H9 (cell line): ENCODE results near the gene SELENOS. TPM values are rescaled to one million over a fixed set of nuclear protein-coding genes. Genes with fewer than 3 reads are reported as not detected.

Experiments used
- DNase-seq: peaks from one replicate; pipeline ENCODE4 v3.0.0-alpha.2; 2017
- H2AFZ ChIP-seq: one replicate; pipeline ENCODE4 v1.6.1; 2013; ENCODE audit warnings: mild to moderate bottlenecking, low read length, control low read depth, moderate library complexity
- H2AK5ac ChIP-seq: 2 replicates; pipeline ENCODE4 v1.6.1; 2013; ENCODE audit warnings: low read length, control low read depth, mixed read lengths; ENCODE audit not compliant: insufficient read length
- H2BK120ac ChIP-seq: one replicate; pipeline ENCODE4 v1.6.1; 2013; ENCODE audit warnings: low read depth, mild to moderate bottlenecking, low read length, control low read depth, inconsistent platforms; ENCODE audit not compliant: poor library complexity, severe bottlenecking
- H2BK12ac ChIP-seq: 2 replicates; pipeline ENCODE4 v1.6.1; 2013; ENCODE audit warnings: low read length, control low read depth, mixed read lengths, low read depth; ENCODE audit not compliant: insufficient read length
- H2BK15ac ChIP-seq: 2 replicates; pipeline ENCODE4 v1.6.1; 2013; ENCODE audit warnings: low read depth, low read length, control low read depth
- H2BK20ac ChIP-seq: one replicate; pipeline ENCODE4 v1.6.1; 2013; ENCODE audit warnings: low read depth, mild to moderate bottlenecking, low read length, control low read depth, inconsistent platforms; ENCODE audit not compliant: poor library complexity, severe bottlenecking
- H2BK5ac ChIP-seq: 2 replicates; pipeline ENCODE4 v1.6.1; 2013; ENCODE audit warnings: low read length, control low read depth, mixed read lengths; ENCODE audit not compliant: insufficient read length
- H3K14ac ChIP-seq: 2 replicates; pipeline ENCODE4 v1.6.1; 2013; ENCODE audit warnings: low read length, control low read depth; ENCODE audit not compliant: insufficient read depth
- H3K18ac ChIP-seq: 2 replicates; pipeline ENCODE4 v1.6.1; 2013; ENCODE audit warnings: low read depth, mild to moderate bottlenecking, mixed read lengths, low read length, control low read depth; ENCODE audit not compliant: insufficient read length
- H3K23ac ChIP-seq: 2 replicates; pipeline ENCODE4 v1.6.1; 2013; ENCODE audit warnings: low read length, control low read depth, mixed read lengths, low read depth; ENCODE audit not compliant: insufficient read length
- H3K23me2 ChIP-seq: 2 replicates; pipeline ENCODE4 v1.6.1; 2013; ENCODE audit warnings: low read depth, mild to moderate bottlenecking, mixed read lengths, low read length, control low read depth; ENCODE audit not compliant: insufficient read length, poor library complexity, severe bottlenecking
- H3K27ac ChIP-seq: 2 replicates; pipeline ENCODE4 v1.5.1; 2013; ENCODE audit warnings: low read length, control low read depth, mixed read lengths, low read depth; ENCODE audit not compliant: insufficient read length
- H3K27me3 ChIP-seq: 2 replicates; pipeline ENCODE4 v1.6.1; 2013; ENCODE audit warnings: low read length, control low read depth, inconsistent platforms; ENCODE audit not compliant: insufficient read depth
- H3K4ac ChIP-seq: 2 replicates; pipeline ENCODE4 v1.6.1; 2013; ENCODE audit warnings: low read depth, mild to moderate bottlenecking, control low read depth, inconsistent platforms, low read length, moderate library complexity
- H3K4me1 ChIP-seq: 2 replicates; pipeline ENCODE4 v1.6.1; 2013; ENCODE audit warnings: low read length, control low read depth, inconsistent platforms; ENCODE audit not compliant: insufficient read depth
- H3K4me2 ChIP-seq: 2 replicates; pipeline ENCODE4 v1.6.1; 2013; ENCODE audit warnings: low read length, control low read depth, mixed read lengths; ENCODE audit not compliant: insufficient read length, insufficient read depth
- H3K56ac ChIP-seq: 2 replicates; pipeline ENCODE4 v1.6.1; 2013; ENCODE audit warnings: low read depth, mild to moderate bottlenecking, mixed read lengths, low read length, control low read depth; ENCODE audit not compliant: insufficient read length
- H3K79me1 ChIP-seq: 2 replicates; pipeline ENCODE4 v1.6.1; 2013; ENCODE audit warnings: low read depth, mild to moderate bottlenecking, moderate library complexity, low read length, control low read depth, inconsistent platforms; ENCODE audit not compliant: insufficient read depth, poor library complexity, severe bottlenecking
- H3K79me2 ChIP-seq: 2 replicates; pipeline ENCODE4 v1.6.1; 2013; ENCODE audit warnings: low read length, control low read depth, inconsistent platforms; ENCODE audit not compliant: insufficient read depth
- H3K9ac ChIP-seq: 2 replicates; pipeline ENCODE4 v1.6.1; 2013; ENCODE audit warnings: low read length, control low read depth, mixed read lengths; ENCODE audit not compliant: insufficient read length; ENCODE audit errors: extremely low read depth
- H3K9me3 ChIP-seq: one replicate; pipeline ENCODE4 v1.6.1; 2013; ENCODE audit warnings: low read depth, low read length, inconsistent platforms; ENCODE audit not compliant: control insufficient read depth
- H3T11ph ChIP-seq: one replicate; pipeline ENCODE4 v1.6.1; 2013; ENCODE audit warnings: mild to moderate bottlenecking, low read length, control low read depth, inconsistent platforms
- H4K20me1 ChIP-seq: one replicate; pipeline ENCODE4 v1.6.1; 2013; ENCODE audit not compliant: control insufficient read depth, insufficient read length, insufficient read depth
- H4K5ac ChIP-seq: 2 replicates; pipeline ENCODE4 v1.6.1; 2013; ENCODE audit warnings: low read depth, mild to moderate bottlenecking, mixed read lengths, low read length, control low read depth; ENCODE audit not compliant: insufficient read length
- H4K8ac ChIP-seq: replicated peaks from 2 replicates; pipeline ENCODE4 v1.6.1; 2013; ENCODE audit warnings: low read length, control low read depth, mixed read lengths, low read depth; ENCODE audit not compliant: insufficient read length
- H4K91ac ChIP-seq: 2 replicates; pipeline ENCODE4 v1.6.1; 2013; ENCODE audit warnings: low read depth, mild to moderate bottlenecking, moderate library complexity, mixed read lengths, low read length, control low read depth; ENCODE audit not compliant: insufficient read length
- H3K27ac Mint-ChIP-seq, 3 experiments: 2 replicates in 2 of 3; 3 replicates in 1 of 3; pipeline ENCODE4 v1.8.0; 2020 to 2021; ENCODE audit warnings: mixed read lengths in 3 of 3, mild to moderate bottlenecking in 1 of 3, moderate library complexity in 1 of 3
- H3K27me3 Mint-ChIP-seq: 2 replicates; pipeline ENCODE4 v1.8.0; 2021; ENCODE audit warnings: low read depth, mild to moderate bottlenecking, moderate library complexity, mixed read lengths
- H3K36me3 Mint-ChIP-seq, 3 experiments: 2 replicates in 2 of 3; 3 replicates in 1 of 3; pipeline ENCODE4 v1.8.0; 2020 to 2021; ENCODE audit warnings: low read depth in 3 of 3, mixed read lengths in 3 of 3; ENCODE audit not compliant: insufficient read depth in 1 of 3
- H3K4me1 Mint-ChIP-seq, 2 experiments: 2 replicates each; pipeline ENCODE4 v1.8.0; 2020; ENCODE audit warnings: mixed read lengths in 2 of 2
- H3K4me3 Mint-ChIP-seq, 2 experiments: 2 replicates in 1 of 2; 3 replicates in 1 of 2; pipeline ENCODE4 v1.8.0; 2020 to 2021; ENCODE audit warnings: mild to moderate bottlenecking in 2 of 2, mixed read lengths in 2 of 2, moderate library complexity in 1 of 2
- H3K9me3 Mint-ChIP-seq, 2 experiments: 2 replicates in 1 of 2; 3 replicates in 1 of 2; pipeline ENCODE4 v1.8.0; 2020; ENCODE audit warnings: mild to moderate bottlenecking in 2 of 2, mixed read lengths in 2 of 2, moderate library complexity in 1 of 2
- CTCF ChIP-seq: fragments of 200-600 bp; sonication (generic); conservative IDR thresholded peaks from 3 replicates; pipeline ENCODE4 v1.8.0; 2021; ENCODE audit warnings: antibody characterized with exemption, mild to moderate bottlenecking
- WGBS: extraction: QIAGEN DNeasy Blood & Tissue Kit; methylation state at CpG from one replicate; pipeline ENCODE4 v1.1.7; 2013; ENCODE audit warnings: missing lambda C conversion rate, low lambda C conversion rate, mixed read lengths; ENCODE audit not compliant: insufficient read length; ENCODE audit errors: extremely low coverage; 5-methylcytosine and 5-hydroxymethylcytosine counted together
- total RNA-seq: library from RNA; stranded (reverse); gene quantifications from 2 replicates; pipeline ENCODE4 v1.2.1, GENCODE V29; 2021

The SELENOS gene
- total RNA-seq, 1 experiment from 2014 or later = 57.7 TPM

GRCh38 chr15:101310161-101310480 lies 32.8 kb upstream of the SELENOS start:
- peaks cover 0 to 4% of the 10 kb centered on the region in 2 experiments; a peak in 1 of 4 replicates for H3K4me1 Mint-ChIP-seq
- no peak overlapping the region for H2BK120ac ChIP-seq
- no peak overlapping the region for H2BK20ac ChIP-seq
- H3K4me3 Mint-ChIP-seq = no peak overlapping the region
- H3K4ac ChIP-seq = no peak overlapping the region
- H3K9me3 ChIP-seq = no peaks in the 10 kb centered on the region
- H3K4me2 ChIP-seq = no peak overlapping the region
- no peak overlapping the region for H3K18ac ChIP-seq
- H3K27me3 Mint-ChIP-seq = no peaks in the 10 kb centered on the region; the same call in 1 of the 2 replicates
- H3K9me3 Mint-ChIP-seq = no peaks in the 10 kb centered on the region; a peak in 1 of 5 replicates
- H3K23me2 ChIP-seq = no peaks in the 10 kb centered on the region
- H4K5ac ChIP-seq = no peak overlapping the region
- no peak overlapping the region for H3T11ph ChIP-seq
- TF ChIP-seq CTCF = no peak
- no CpG with 5 or more reads among the region's 7 CpGs for WGBS
- no peaks in the 10 kb centered on the region for H3K36me3 Mint-ChIP-seq
- H3K79me2 ChIP-seq = no peaks in the 10 kb centered on the region
- H2BK15ac ChIP-seq = no peak overlapping the region
- H3K56ac ChIP-seq = no peak overlapping the region
- H4K20me1 ChIP-seq = no peaks in the 10 kb centered on the region
- no peak overlapping the region for H3K9ac ChIP-seq
- H3K79me1 ChIP-seq = no peaks in the 10 kb centered on the region
- no peak overlapping the region for H3K23ac ChIP-seq
- H2AK5ac ChIP-seq = no peak overlapping the region
- H3K27ac ChIP-seq = no peak overlapping the region
- no peak overlapping the region for H3K27ac Mint-ChIP-seq
- no peak overlapping the region for H2AFZ ChIP-seq
- H2BK12ac ChIP-seq = no peak overlapping the region
- no peak overlapping the region for H4K8ac ChIP-seq
- H4K91ac ChIP-seq = peak overlapping the region; percentile 24
- H3K4me1 ChIP-seq = no peaks in the 10 kb centered on the region
- H2BK5ac ChIP-seq = no peak overlapping the region
- no peak overlapping the region; the same call in 1 of the 2 replicates for H3K14ac ChIP-seq
- no peaks in the 10 kb centered on the region for H3K27me3 ChIP-seq
- DNase-seq = no peak
